Upper lobe of right lung (tissue), 1 donor: ENCODE measurements around the gene EXOSC5. TPM values are rescaled to one million over a fixed set of nuclear protein-coding genes. Genes with fewer than 3 reads are reported as not detected.

Experiments used
- ATAC-seq: fragments of 200-7000 bp; cut with Tn5 transposase; one replicate; pipeline ENCODE4 v1.9.1; 2020; ENCODE audit warnings: mild to moderate bottlenecking, moderate library complexity
- DNase-seq: peaks from one replicate; pipeline ENCODE4 v3.0.0-alpha.2; 2020
- H3K27ac ChIP-seq: fragments of 200-600 bp; one replicate; pipeline ENCODE4 v1.8.0; 2022
- H3K27me3 ChIP-seq: fragments of 200-600 bp; one replicate; pipeline ENCODE4 v1.8.0; 2022; ENCODE audit warnings: mild to moderate bottlenecking
- H3K36me3 ChIP-seq: fragments of 200-600 bp; one replicate; pipeline ENCODE4 v1.8.0; 2022
- H3K4me1 ChIP-seq: fragments of 200-600 bp; one replicate; pipeline ENCODE4 v1.8.0; 2022
- H3K4me3 ChIP-seq: fragments of 200-600 bp; one replicate; pipeline ENCODE4 v1.8.0; 2022; ENCODE audit warnings: mild to moderate bottlenecking
- H3K9me3 ChIP-seq: fragments of 200-600 bp; one replicate; pipeline ENCODE4 v1.8.0; 2022
- CTCF ChIP-seq: fragments of 200-600 bp; IDR thresholded peaks from one replicate; pipeline ENCODE4 v1.8.0; 2022; ENCODE audit warnings: antibody characterized with exemption
- intact Hi-C: fragments of 100-400 bp; cut with DNase I; formaldehyde crosslinking; loops from one replicate; pipeline ENCODE4 v1.11.0; 2022
- total RNA-seq: library from RNA; stranded (reverse); fragmentation: NEBNext Ultra II Directional; extraction: Animal tissue kit (Norgen Biotek cat#: 25700); gene quantifications from one replicate; pipeline ENCODE4 v1.2.1, GENCODE V29; 2021
- donor health status: DM: no; HTN: yes; CAD: no; lungs with severe emphysema.

The EXOSC5 gene
- total RNA-seq, 1 donor from 2014 or later: 12.4 TPM

GRCh38 chr19:41413947-41414346, 16.8 kb upstream of the EXOSC5 start:
- Histone ChIP-seq H3K27me3 (no peaks in the 10 kb centered on the region), H3K4me3 (no peak overlapping the region), H3K9me3 (no peaks in the 10 kb centered on the region), H3K4me1 (peaks cover 37% of the 10 kb centered on the region), H3K36me3 (peaks cover 63% of the 10 kb centered on the region), H3K27ac (no peak overlapping the region)
- peak; percentile 6 for ATAC-seq
- DNase-seq: no peak
- intact Hi-C loops: no loop called here
- no peak for TF ChIP-seq CTCF

GRCh38 chr19:41412953-41413352, 15.8 kb upstream of the EXOSC5 start:
- peaks cover 47% of the 10 kb centered on the region for H3K4me1 ChIP-seq
- H3K4me3 ChIP-seq: no peak overlapping the region
- intact Hi-C loops: no loop called here
- TF ChIP-seq CTCF: no peak
- H3K27ac ChIP-seq: no peak overlapping the region
- no peak for DNase-seq
- H3K27me3 ChIP-seq: no peaks in the 10 kb centered on the region
- H3K9me3 ChIP-seq: no peaks in the 10 kb centered on the region
- peaks cover 53% of the 10 kb centered on the region for H3K36me3 ChIP-seq
- no peak for ATAC-seq

GRCh38 chr19:41411968-41412265, 14.8 kb upstream of the EXOSC5 start:
- Histone ChIP-seq H3K36me3 (peaks cover 45% of the 10 kb centered on the region), H3K4me1 (peaks cover 58% of the 10 kb centered on the region), H3K9me3 (no peaks in the 10 kb centered on the region), H3K27me3 (no peaks in the 10 kb centered on the region), H3K27ac (peak overlapping the region; percentile 51), H3K4me3 (no peak overlapping the region)
- no peak for TF ChIP-seq CTCF
- no peak for ATAC-seq
- DNase-seq: no peak
- intact Hi-C loops: no loop called here

GRCh38 chr19:41411100-41411967, 14.2 kb upstream of the EXOSC5 start:
- DNase-seq (no peak), ATAC-seq (no peak)
- no peak for TF ChIP-seq CTCF
- intact Hi-C loops: no loop called here
- Histone ChIP-seq H3K27me3 (no peaks in the 10 kb centered on the region), H3K4me3 (no peak overlapping the region), H3K9me3 (no peaks in the 10 kb centered on the region), H3K36me3 (peaks cover 39% of the 10 kb centered on the region), H3K27ac (peak overlapping the region; percentile 51), H3K4me1 (peaks cover 63% of the 10 kb centered on the region)

- Histone ChIP-seq H3K4me3 (no peak overlapping the region), H3K4me1 (peaks cover 66% of the 10 kb centered on the region), H3K27me3 (no peaks in the 10 kb centered on the region), H3K36me3 (peaks cover 35% of the 10 kb centered on the region), H3K27ac (peak overlapping the region; percentile 88), H3K9me3 (no peaks in the 10 kb centered on the region)
- intact Hi-C loops: no loop called here
- no peak for ATAC-seq
- TF ChIP-seq CTCF: no peak
- no peak for DNase-seq
These were observed 13.3 kb upstream of the EXOSC5 start for GRCh38 chr19:41410336-41411054.
